Measurements from ENCODE around the gene SHOC1.
"Not testable (repeated sequence)": the region's sequence is repeated elsewhere in the genome, so short reads cannot be mapped to it uniquely, and the experiment has no call there.

The SHOC1 gene

GRCh38 chr9:111819360-111819759 lies 24.6 kb upstream of the SHOC1 start:
- H3K27ac ChIP-seq, result no peak overlapping the region
- TF ChIP-seq ZFX (IDR thresholded peaks at IDR 0.05), result no peak
- no peak for TF ChIP-seq CTCF (conservative IDR thresholded peaks at IDR 0.05)

DNA sequence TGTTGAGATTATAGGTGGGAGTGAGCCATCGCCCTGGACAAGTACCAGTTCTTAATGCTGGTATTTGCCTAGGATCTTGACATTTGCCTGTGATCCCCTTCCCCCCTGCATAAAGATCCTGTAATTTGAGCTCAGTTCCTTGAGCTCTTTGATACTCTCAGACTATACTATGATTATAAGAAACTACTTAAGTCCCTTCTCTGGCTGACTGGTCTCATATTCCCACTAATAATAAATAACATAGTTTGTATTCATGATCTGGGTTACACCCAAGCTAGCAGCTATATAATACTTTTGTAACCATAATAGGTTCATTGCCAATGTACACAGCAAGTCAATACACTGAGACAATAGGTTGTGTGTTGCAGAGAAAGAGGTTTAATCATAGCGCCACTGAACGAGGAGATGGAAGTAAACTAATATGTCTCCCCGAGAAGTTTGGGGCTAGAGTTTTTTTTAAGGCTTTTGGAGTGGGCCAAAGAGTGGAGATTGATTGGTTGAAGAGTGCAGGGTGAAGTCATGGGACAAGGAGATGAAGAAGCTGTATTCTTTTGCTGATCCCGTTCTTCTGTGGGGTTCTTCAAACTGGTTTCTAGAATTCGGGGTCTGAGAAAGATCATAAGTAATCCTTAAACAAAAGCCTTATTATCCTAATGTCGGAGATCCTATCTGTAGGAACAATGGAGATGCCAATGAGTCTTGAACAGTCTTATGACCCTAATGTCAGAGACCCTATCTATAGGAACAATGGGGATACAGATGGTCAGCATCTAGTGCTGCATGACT lies 20.7 kb upstream of the SHOC1 start:
- peak overlapping the region; percentile 14; the same call in 1 of the 2 replicates for H3K27ac ChIP-seq
- TF ChIP-seq CTCF (conservative IDR thresholded peaks at IDR 0.05) (no peak), ZFX (IDR thresholded peaks at IDR 0.05) (no peak)

DNA sequence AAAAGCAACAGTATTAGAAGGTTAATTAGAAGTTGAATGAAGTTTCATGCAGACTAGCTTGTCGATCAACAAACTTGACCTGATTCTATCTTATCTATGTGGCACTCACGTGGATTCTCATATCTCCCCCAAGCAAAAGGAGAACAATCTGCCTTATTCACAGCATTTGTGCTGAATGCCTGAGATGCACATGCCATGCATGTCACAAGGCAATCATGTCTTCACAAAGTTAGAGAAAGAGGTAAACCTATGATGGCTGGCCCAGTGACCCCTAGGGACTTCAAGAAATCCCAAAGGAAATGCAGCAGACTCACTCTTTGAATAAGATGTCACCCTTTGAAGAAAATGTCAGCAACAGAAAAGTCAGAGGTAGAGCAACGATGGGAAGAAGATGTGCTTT lies 17.6 kb upstream of the SHOC1 start:
- TF ChIP-seq CTCF (conservative IDR thresholded peaks at IDR 0.05), result no peak
- TF ChIP-seq ZFX (IDR thresholded peaks at IDR 0.05), result no peak
- H3K27ac ChIP-seq, result no peak overlapping the region

DNA sequence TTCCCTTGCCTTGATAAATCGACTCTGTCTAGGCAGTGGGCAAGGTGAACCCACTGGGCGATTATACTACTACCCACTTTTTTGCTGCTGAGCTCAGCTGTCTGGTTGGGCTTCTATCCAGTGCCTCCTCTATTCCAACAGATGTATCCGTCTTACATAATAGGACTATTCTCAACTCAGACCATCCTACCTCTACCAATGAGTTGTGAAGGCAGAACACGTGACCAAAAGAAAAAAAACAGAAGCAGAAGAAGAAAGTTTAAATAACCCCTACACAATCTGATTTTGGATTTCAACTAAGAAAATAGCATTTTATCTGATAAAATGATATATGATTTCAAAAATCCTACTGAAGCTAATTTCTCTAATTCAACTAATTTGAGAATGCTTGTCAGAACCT lies 16.2 kb upstream of the SHOC1 start:
- TF ChIP-seq CTCF (conservative IDR thresholded peaks at IDR 0.05), result no peak
- TF ChIP-seq ZFX (IDR thresholded peaks at IDR 0.05), result no peak
- H3K27ac ChIP-seq, result no peak overlapping the region

DNA sequence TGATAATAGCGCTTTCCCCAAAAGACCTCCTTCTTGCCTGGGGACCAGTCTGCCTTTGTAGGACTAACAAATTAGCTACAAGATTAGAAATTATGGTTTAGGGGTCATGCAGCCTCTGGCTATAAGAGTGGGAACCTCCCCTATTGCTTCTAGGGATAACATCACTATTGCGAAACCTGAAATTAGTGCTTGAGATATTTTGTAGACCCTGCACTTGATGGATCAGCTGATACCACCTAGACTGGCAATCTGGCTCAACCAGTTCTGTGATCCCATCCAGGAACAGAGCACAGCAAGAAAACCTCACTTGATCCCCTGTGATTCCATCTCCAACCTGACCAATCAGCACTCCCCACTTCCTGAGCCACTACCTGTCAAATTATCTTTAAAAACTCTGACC lies 15.7 kb upstream of the SHOC1 start:
- not testable (repeated sequence) for H3K27ac ChIP-seq

- no peak overlapping the region for H3K27ac ChIP-seq
- TF ChIP-seq ZFX (IDR thresholded peaks at IDR 0.05) (no peak), CTCF (conservative IDR thresholded peaks at IDR 0.05) (no peak)
Measured at GRCh38 chr9:111807197-111807596, 12.5 kb upstream of the SHOC1 start.

- no peak for TF ChIP-seq CTCF (conservative IDR thresholded peaks at IDR 0.05)
- no peak for TF ChIP-seq ZFX (IDR thresholded peaks at IDR 0.05)
Measured at GRCh38 chr9:111806259-111806658, 11.5 kb upstream of the SHOC1 start.

DNA sequence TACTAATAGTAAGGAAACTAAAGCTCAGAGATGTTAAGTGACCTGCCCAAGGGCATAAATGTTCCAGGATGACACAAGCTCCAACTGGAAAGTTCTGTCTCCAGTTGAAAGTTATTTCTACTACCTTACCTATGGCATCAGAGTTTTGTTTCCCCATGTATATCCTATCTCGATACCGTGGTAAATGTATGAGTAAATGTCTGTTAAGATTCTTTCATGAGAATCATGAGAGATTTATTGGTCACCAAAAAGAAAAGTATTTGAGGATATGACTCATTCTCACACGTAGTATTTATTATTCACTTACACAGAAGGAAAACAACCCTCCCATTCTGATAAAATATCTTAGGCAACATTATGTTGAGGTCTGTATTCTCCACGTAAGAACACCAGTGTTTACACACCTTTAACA lies 11.1 kb upstream of the SHOC1 start:
- no peak overlapping the region for H3K27ac ChIP-seq
- no peak for TF ChIP-seq ZFX (IDR thresholded peaks at IDR 0.05)
- TF ChIP-seq CTCF (conservative IDR thresholded peaks at IDR 0.05), result no peak

More at GRCh38 chr9:111806259-111806658, 11.5 kb upstream of the SHOC1 start:
- no peak overlapping the region for H3K27ac ChIP-seq

Data from C4-2B (cell line).